ENCODE results near the gene PRKCB.

- TF ChIP-seq CTCF (IDR thresholded peaks at IDR 0.05; ENCODE audit: low read depth, low read length) = no peak
- TF ChIP-seq EZH2phosphoT487 (IDR thresholded peaks at IDR 0.05; ENCODE audit: low read depth) = no peak
Observed at GRCh38 chr16:23949630-23950290, 114.0 kb downstream of the PRKCB start.

Measured in OCI-LY3 (cell line).